ENCODE results near the gene PIK3C2A. TPM values are rescaled to one million over a fixed set of nuclear protein-coding genes. Genes with fewer than 3 reads are reported as not detected.

Gene PIK3C2A
- total RNA-seq, 4 donors from 2014 or later, result 25.1 to 54.2 (median 32.4) TPM

GRCh38 chr11:17221968-17222367 is 14.2 kb upstream of the PIK3C2A start:
- DNase-seq, result no peak
- H3K36me3 ChIP-seq, result no peaks in the 10 kb centered on the region
- no peaks in the 10 kb centered on the region for H3K4me1 ChIP-seq
- WGBS, 2 donors, result 92% methylated on average over 1 of the region's 1 CpG
- H3K27me3 ChIP-seq, result no peaks in the 10 kb centered on the region
- no peaks in the 10 kb centered on the region for H3K9me3 ChIP-seq
- TF ChIP-seq, protein P1, sequence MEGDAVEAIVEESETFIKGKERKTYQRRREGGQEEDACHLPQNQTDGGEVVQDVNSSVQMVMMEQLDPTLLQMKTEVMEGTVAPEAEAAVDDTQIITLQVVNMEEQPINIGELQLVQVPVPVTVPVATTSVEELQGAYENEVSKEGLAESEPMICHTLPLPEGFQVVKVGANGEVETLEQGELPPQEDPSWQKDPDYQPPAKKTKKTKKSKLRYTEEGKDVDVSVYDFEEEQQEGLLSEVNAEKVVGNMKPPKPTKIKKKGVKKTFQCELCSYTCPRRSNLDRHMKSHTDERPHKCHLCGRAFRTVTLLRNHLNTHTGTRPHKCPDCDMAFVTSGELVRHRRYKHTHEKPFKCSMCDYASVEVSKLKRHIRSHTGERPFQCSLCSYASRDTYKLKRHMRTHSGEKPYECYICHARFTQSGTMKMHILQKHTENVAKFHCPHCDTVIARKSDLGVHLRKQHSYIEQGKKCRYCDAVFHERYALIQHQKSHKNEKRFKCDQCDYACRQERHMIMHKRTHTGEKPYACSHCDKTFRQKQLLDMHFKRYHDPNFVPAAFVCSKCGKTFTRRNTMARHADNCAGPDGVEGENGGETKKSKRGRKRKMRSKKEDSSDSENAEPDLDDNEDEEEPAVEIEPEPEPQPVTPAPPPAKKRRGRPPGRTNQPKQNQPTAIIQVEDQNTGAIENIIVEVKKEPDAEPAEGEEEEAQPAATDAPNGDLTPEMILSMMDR (IDR thresholded peaks at IDR 0.05), result no peak
- no peak for TF ChIP-seq POLR2A (IDR thresholded peaks at IDR 0.05)
- intact Hi-C loops (cut with DNase I), result loop anchor here (10.0 kb wide), 1 partner anchor 283 kb away; no protein-coding TSS in a partner anchor
- no peak overlapping the region for H3K27ac ChIP-seq
- no peak overlapping the region for H3K4me3 ChIP-seq

DNA sequence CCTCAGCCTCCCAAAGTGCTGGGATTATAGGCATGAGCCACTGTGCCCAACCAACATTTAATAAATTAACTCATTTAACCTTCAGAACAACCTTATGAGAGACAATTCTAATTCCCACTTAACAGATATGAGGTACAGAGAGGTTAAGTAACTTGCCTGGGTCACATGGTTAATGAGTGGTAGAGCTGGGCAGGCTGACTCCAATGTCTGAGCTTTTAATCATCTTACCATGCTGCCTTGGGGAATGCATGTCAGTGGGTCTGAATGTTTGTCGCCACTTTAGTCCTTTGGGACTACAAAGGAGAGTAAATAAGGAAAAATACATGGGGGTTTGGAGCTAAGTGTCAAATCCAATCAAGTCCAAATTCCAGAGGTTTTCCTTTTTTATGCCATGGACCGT is 11.2 kb upstream of the PIK3C2A start:
- H3K36me3 ChIP-seq, result no peaks in the 10 kb centered on the region
- 71 to 76% methylated on average over 2 of the region's 2 CpGs for WGBS, 2 donors
- H3K4me1 ChIP-seq, result no peaks in the 10 kb centered on the region
- intact Hi-C loops (cut with DNase I), result no loop called here
- no peak for TF ChIP-seq POLR2A (IDR thresholded peaks at IDR 0.05)
- TF ChIP-seq, protein P1 (IDR thresholded peaks at IDR 0.05), result no peak
- H3K9me3 ChIP-seq, result peaks cover 0 to 5% (median 0%) of the 10 kb centered on the region in 3 donors
- H3K27ac ChIP-seq, result no peak overlapping the region
- no peak overlapping the region for H3K4me3 ChIP-seq
- no peak for DNase-seq
- H3K27me3 ChIP-seq, result no peaks in the 10 kb centered on the region

GRCh38 chr11:17218403-17218802 is 10.6 kb upstream of the PIK3C2A start:
- H3K4me1 ChIP-seq, result no peaks in the 10 kb centered on the region
- no peak for DNase-seq
- no peaks in the 10 kb centered on the region for H3K27me3 ChIP-seq
- intact Hi-C loops (cut with DNase I), result no loop called here
- no peaks in the 10 kb centered on the region for H3K36me3 ChIP-seq
- H3K27ac ChIP-seq, result no peak overlapping the region
- H3K9me3 ChIP-seq, result peaks cover 0 to 10% (median 0%) of the 10 kb centered on the region in 3 donors
- no peak overlapping the region for H3K4me3 ChIP-seq
- TF ChIP-seq, protein P1 (IDR thresholded peaks at IDR 0.05), result no peak
- no peak for TF ChIP-seq POLR2A (IDR thresholded peaks at IDR 0.05)

- Histone ChIP-seq H3K4me3 (no peak overlapping the region), H3K4me1 (no peaks in the 10 kb centered on the region), H3K27ac (no peak overlapping the region), H3K27me3 (no peaks in the 10 kb centered on the region), H3K36me3 (no peaks in the 10 kb centered on the region), H3K9me3 (peaks cover 0 to 10% (median 0%) of the 10 kb centered on the region in 3 donors)
- DNase-seq, result no peak
- intact Hi-C loops (cut with DNase I), result no loop called here
- WGBS, 2 donors, result 92 to 93% methylated on average over 3 of the region's 3 CpGs
- TF ChIP-seq POLR2A (IDR thresholded peaks at IDR 0.05), result no peak
- TF ChIP-seq, protein P1 (IDR thresholded peaks at IDR 0.05), result no peak
These were observed 9.6 kb upstream of the PIK3C2A start for GRCh38 chr11:17217401-17217800.

DNA sequence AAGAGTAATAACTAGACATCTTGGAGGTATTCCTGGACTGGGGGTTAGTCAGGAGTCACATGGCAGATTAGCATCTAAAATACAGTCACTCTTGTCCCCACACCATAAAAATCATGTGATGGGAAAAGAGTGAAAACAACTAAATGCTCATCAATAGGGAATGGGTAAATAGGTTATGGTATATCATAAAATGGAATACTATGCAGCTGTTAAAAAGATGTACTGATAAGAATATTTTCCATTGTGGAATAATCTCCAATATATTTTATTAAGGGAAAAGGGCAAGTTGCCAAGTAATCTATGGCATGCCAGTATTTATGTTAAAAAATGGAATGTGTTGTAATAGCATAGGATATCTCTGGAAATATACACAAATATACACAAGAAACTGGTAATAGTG is 6.6 kb upstream of the PIK3C2A start:
- no peak overlapping the region for H3K27ac ChIP-seq
- no peaks in the 10 kb centered on the region for H3K27me3 ChIP-seq
- TF ChIP-seq, protein P1 (IDR thresholded peaks at IDR 0.05), result no peak
- no peak for TF ChIP-seq POLR2A (IDR thresholded peaks at IDR 0.05)
- intact Hi-C loops (cut with DNase I), result no loop called here
- no peak overlapping the region for H3K4me3 ChIP-seq
- no peak for DNase-seq
- peaks cover 0 to 10% (median 0%) of the 10 kb centered on the region in 3 donors for H3K9me3 ChIP-seq
- H3K4me1 ChIP-seq, result peaks cover 0 to 10% (median 0%) of the 10 kb centered on the region in 3 donors
- no peaks in the 10 kb centered on the region for H3K36me3 ChIP-seq

Data from esophagus squamous epithelium (tissue), 5 donors.